ENCODE measurements around the gene PYGO1.
A peak's percentile ranks its signal among the peaks of the same experiment; 100 is the strongest.
"Not testable (repeated sequence)": the region's sequence is repeated elsewhere in the genome, so short reads cannot be mapped to it uniquely, and the experiment has no call there.

The PYGO1 gene

GRCh38 chr15:55507567-55507966 is 80.6 kb downstream of the PYGO1 start:
- TF ChIP-seq GATA1 (IDR thresholded peaks at IDR 0.05; ENCODE audit: low read depth, low read length) = no peak
- no peak for TF ChIP-seq POLR2A (IDR thresholded peaks at IDR 0.05; ENCODE audit: low read length)
- DNase-seq = no peak

- DNase-seq = not testable (repeated sequence)
Measured at GRCh38 chr15:55505407-55505806, 82.7 kb downstream of the PYGO1 start.

DNA sequence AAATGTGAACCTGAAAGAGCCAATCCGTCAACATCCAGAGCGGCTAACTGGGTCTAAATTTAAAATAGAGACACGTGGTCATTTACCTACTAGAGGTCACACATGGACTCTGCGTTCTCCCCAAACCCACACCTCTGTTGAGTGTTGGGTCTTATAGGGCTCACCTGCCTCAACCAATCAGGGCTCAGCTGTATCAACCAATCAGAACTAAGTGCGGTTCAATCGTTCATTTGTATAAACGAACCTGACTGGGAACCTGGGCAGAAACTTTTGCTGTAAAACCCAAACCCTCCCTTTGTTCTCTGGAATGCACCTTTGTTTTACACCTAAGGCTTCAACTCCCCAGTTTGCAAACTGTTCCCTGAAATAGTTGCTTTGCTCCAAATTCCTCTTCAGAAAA is 89.0 kb downstream of the PYGO1 start:
- DNase-seq = no peak
- TF ChIP-seq GATA1 (IDR thresholded peaks at IDR 0.05; ENCODE audit: low read depth, low read length) = no peak
- no peak for TF ChIP-seq POLR2A (IDR thresholded peaks at IDR 0.05; ENCODE audit: low read length)

DNA sequence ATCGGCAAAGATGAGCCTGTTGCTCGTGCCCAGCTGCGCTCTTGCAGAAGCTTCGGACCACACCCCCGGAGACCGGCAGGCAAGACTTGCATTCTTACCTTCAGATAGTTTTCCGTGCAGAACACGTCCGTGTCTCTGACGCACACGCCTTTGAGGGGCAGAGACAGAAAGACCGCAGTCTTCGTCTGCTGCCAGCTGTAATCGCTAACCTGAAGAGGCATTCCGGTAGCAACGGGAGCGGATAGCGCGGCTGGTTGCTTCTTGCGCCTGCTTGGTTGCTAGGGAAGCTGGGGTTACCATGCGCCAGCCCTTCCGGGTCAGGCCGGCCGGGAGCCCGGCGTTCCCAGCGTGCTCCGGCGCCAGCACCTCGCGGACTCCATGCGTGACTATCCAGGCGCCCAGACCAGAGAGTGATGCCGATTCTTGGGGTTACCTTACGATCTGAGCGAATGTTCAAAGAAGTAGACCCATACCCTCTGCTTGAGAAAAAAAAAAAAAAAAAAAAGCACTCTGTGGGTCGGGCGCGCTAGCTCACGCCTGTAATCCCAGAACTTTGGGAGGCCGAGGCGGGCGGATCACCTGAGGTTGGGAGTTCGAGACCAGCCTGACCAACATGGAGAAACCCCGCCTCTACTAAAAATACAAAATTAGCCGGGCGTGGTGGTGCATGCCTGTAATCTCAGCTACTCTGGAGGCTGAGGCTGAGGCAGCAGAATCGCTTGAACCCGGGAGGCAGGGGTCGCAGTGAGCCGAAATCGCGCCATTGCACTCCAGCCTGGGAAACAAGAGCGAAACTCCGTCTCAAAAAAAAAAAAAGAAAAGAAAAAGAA is 89.8 kb downstream of the PYGO1 start:
- TF ChIP-seq POLR2A (IDR thresholded peaks at IDR 0.05; ENCODE audit: low read length) = peak; percentile 18
- peak; percentile 80 to 87 for DNase-seq

DNA sequence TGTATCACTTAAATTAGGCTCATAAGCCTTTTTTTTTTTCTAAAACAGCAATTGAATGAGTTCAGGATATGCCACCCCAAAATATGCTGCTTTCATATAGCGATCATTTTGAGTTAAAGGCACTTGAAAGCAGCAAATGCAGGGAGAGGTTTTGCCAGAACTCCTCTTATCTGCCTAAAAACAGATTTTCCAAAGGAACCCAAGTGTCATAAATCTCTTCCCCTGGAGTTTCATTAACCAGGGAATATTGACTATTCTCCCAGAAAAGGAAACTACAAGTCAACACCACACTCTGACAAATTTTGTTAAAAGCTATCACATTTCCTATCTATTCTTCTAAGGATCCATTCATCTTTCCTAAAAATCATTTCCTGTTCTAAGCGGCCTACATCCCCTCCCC is 91.4 kb downstream of the PYGO1 start:
- no peak for DNase-seq
- no peak for TF ChIP-seq GATA1 (IDR thresholded peaks at IDR 0.05; ENCODE audit: low read depth, low read length)
- TF ChIP-seq POLR2A (IDR thresholded peaks at IDR 0.05; ENCODE audit: low read length) = no peak

GRCh38 chr15:55494931-55495330 is 93.2 kb downstream of the PYGO1 start:
- TF ChIP-seq POLR2A (IDR thresholded peaks at IDR 0.05; ENCODE audit: low read length) (no peak), GATA1 (IDR thresholded peaks at IDR 0.05; ENCODE audit: low read depth, low read length) (no peak)
- DNase-seq = no peak

- DNase-seq = not testable (repeated sequence)
Measured at GRCh38 chr15:55488952-55489600, 99.1 kb downstream of the PYGO1 start.

All from erythroblast (primary cell).